Liver (tissue), 3 donors: ENCODE measurements around the gene COLEC12.

ENCODE experiments used
- GABPA ChIP-seq, 2 donors: IDR thresholded peaks in 1 of 2; conservative IDR thresholded peaks in 1 of 2; 2 replicates each; pipeline ENCODE4 v1.6.1; 2016; ENCODE audit warnings: antibody characterized with exemption in 2 of 2, mild to moderate bottlenecking in 1 of 2, moderate library complexity in 1 of 2
- JUND ChIP-seq, 2 donors: IDR thresholded peaks; 2 replicates each; pipeline ENCODE4 v1.6.1; 2016; ENCODE audit warnings: antibody characterized with exemption in 2 of 2
- TF ChIP-seq, protein P1 (sequence below): fragments of 150-350 bp; IDR thresholded peaks from 2 replicates; pipeline ENCODE4 v1.5.1; 2017; ENCODE audit warnings: improper control_type of control experiment, low read depth, low read length; ENCODE audit not compliant: missing input control
- donor health status: healthy.
- donor health status: healthy.

DNA sequence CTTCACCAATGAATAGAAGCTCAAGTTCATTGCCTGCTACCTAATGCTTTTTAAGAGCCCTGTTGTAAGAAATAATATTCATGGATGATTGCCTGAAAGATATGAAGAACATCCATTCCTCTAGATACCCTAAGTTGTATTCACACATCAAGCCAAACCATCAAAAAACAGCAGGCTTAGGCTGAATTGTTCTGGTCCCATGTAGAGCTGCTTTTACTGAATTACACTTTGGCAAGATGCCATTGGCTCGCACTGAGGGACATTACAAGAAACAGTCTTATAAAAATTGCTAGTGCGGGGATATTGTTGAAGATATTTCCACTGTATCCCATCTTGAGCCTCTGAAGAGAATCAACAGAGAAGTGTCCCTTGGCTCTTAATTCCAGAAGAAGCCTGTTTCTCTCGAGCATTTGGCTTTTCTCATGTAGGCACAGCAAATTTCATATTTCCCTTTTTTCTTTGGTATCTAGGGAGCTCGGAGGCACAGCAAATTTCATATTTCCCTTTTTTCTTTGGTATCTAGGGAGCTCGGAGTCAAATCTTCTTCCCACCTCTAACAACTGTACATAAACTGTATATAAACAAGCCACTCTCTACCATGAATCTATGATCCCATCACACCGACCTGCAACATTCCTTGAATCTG, 107.5 kb downstream of the COLEC12 start:
- TF ChIP-seq, protein P1, sequence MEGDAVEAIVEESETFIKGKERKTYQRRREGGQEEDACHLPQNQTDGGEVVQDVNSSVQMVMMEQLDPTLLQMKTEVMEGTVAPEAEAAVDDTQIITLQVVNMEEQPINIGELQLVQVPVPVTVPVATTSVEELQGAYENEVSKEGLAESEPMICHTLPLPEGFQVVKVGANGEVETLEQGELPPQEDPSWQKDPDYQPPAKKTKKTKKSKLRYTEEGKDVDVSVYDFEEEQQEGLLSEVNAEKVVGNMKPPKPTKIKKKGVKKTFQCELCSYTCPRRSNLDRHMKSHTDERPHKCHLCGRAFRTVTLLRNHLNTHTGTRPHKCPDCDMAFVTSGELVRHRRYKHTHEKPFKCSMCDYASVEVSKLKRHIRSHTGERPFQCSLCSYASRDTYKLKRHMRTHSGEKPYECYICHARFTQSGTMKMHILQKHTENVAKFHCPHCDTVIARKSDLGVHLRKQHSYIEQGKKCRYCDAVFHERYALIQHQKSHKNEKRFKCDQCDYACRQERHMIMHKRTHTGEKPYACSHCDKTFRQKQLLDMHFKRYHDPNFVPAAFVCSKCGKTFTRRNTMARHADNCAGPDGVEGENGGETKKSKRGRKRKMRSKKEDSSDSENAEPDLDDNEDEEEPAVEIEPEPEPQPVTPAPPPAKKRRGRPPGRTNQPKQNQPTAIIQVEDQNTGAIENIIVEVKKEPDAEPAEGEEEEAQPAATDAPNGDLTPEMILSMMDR = no peak
- TF ChIP-seq JUND (IDR thresholded peaks at IDR 0.05) (no peak), GABPA (IDR thresholded peaks at IDR 0.05 in 1 of 2, conservative IDR thresholded peaks at IDR 0.05 in 1 of 2) (no peak)
